ENCODE data around the gene PLCB1.

DNA sequence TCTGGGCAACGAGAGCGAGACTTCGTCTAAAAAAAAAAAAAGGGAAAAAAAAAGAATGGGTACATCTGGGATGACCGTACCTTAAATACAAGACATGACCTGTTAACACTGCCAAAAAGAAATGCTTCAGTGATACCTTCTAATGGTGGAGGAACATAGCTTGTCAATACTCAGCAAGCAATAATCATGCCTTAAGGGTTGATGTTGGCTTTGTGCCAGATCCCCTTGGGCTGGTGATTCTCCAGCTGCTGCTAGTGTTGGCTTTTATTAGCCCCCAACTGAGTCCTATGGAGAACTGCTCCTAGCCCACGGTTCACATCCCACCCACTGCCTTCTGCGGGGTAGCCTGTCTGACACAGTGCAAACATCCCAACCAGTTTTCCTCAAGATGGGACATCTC is 134.9 kb downstream of the PLCB1 start:
- no peak for TF ChIP-seq GATA2 (IDR thresholded peaks at IDR 0.05; ENCODE audit: low read depth, low read length)
- TF ChIP-seq GATA3 (IDR thresholded peaks at IDR 0.05; ENCODE audit: low read depth, low read length) = no peak
